Right lobe of liver (tissue), 6 donors: ENCODE data around the gene PTF1A. TPM values are rescaled to one million over a fixed set of nuclear protein-coding genes. Genes with fewer than 3 reads are reported as not detected.
A peak's percentile ranks its signal among the peaks of the same experiment; 100 is the strongest.

Experiments
- ATAC-seq, 4 donors: fragments of 200-7000 bp; cut with Tn5 transposase; one replicate each; pipeline ENCODE4 v1.9.1; 2020; ENCODE audit warnings: mild to moderate bottlenecking in 4 of 4, moderate library complexity in 4 of 4
- DNase-seq, 3 donors: peaks; one replicate each; pipeline ENCODE4 v3.0.0-alpha.2; 2020
- H3K27ac ChIP-seq, 3 donors: fragments of 200-600 bp; one replicate each; pipeline ENCODE4 v1.8.0; 2022
- H3K27me3 ChIP-seq, 2 donors: fragments of 200-600 bp; one replicate each; pipeline ENCODE4 v1.8.0; 2022
- H3K36me3 ChIP-seq, 4 donors: fragments of 200-600 bp; sonication (generic) in 1 of 4; one replicate each; pipeline versions ENCODE4 v1.5.1 to v1.8.0; 2017 to 2022; ENCODE audit warnings: control low read depth in 1 of 4
- H3K4me1 ChIP-seq, 4 donors: fragments of 200-600 bp; sonication (generic) in 1 of 4; one replicate each; pipeline versions ENCODE4 v1.5.1 to v1.8.0; 2017 to 2022; ENCODE audit warnings: control low read depth in 1 of 4
- H3K4me3 ChIP-seq, 3 donors: fragments of 200-600 bp; one replicate each; pipeline ENCODE4 v1.8.0; 2022
- H3K9me3 ChIP-seq, 4 donors: fragments of 200-600 bp; sonication (generic) in 1 of 4; one replicate each; pipeline versions ENCODE4 v1.5.1 to v1.8.0; 2017 to 2022; ENCODE audit warnings: control low read depth in 1 of 4
- POLR2A ChIP-seq: fragments of 450-650 bp; IDR thresholded peaks from one replicate; pipeline ENCODE4 v1.6.1; 2017; ENCODE audit warnings: antibody characterized with exemption, mild to moderate bottlenecking
- WGBS: methylation state at CpG from one replicate; pipeline ENCODE4 v1.1.6; 2018; ENCODE audit warnings: low coverage, low lambda C conversion rate; ENCODE audit not compliant: insufficient coverage; ENCODE audit errors: missing lambda C conversion rate; 5-methylcytosine and 5-hydroxymethylcytosine counted together
- intact Hi-C, 2 donors: fragments of 100-400 bp; cut with DNase I; formaldehyde crosslinking; loops; one replicate each; pipeline versions ENCODE4 v1.11.2 to v1.14.1; 2022
- total RNA-seq, 6 experiments: library from RNA; depleted of rRNA in 2 of 6; stranded (reverse); fragments of >200 nt in 2 of 6; fragmentation: NEBNext Ultra II Directional in 3 of 6; extraction: Animal tissue kit (Norgen Biotek cat#: 25700) in 3 of 6; gene quantifications; one replicate each; pipeline versions ENCODE4 v1.1.0 to v1.2.4, GENCODE V29; 2016 to 2023
- TF ChIP-seq, protein P1 (sequence below), 4 donors: fragments of 200-600 bp in 3 of 4; fragments of 450-650 bp in 1 of 4; IDR thresholded peaks; one replicate each; pipeline versions ENCODE4 v1.5.1 to v1.8.0; 2016 to 2022; ENCODE audit warnings: antibody characterized with exemption in 4 of 4, mild to moderate bottlenecking in 2 of 4
- donor health status: DM: no; HTN: yes; CAD: no.
- donor health status: DM: no; HTN: no; CAD: no.
- donor health status: DM: no; HTN: no; CAD: no.
- donor health status: DM: no; HTN: yes; CAD: no.
- donor health status: DM: no; HTN: yes; CAD: no.

The PTF1A gene
- total RNA-seq, 6 experiments from 2014 or later = not detected

DNA sequence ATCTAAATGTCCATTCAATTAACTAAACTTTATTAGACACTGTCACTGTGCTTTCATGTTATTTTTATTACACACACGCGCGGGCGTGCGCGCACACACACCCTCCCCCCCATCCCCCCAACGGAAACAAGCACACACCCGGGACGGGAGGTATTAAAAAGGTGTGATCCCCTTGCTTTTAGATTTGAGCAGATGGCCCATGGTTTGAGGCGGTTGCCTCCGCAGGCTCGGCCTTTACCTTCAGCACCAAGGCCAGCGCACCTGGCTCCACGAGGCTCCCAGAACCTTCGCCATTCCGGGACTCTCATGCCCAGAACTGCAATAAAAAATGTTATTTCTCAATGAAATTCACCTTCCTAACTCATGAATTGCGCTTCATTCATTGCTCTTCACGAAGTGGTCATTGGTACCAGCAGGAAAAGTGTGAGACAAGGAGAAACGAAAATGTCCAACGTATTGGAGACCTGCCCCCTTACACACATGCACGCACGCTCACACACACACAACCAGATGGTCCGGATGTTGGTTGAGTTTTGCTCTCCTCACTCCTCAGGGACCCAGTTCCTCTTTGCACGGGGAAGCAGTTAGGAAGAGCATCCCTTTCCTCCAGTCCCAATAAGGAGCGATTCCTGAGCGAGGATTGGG lies 20.8 kb upstream of the PTF1A start:
- WGBS = 8% methylated on average over 25 of the region's 26 CpGs
- no peak overlapping the region for H3K4me3 ChIP-seq
- H3K27me3 ChIP-seq = peaks cover 0 to 16% of the 10 kb centered on the region in 2 donors
- DNase-seq (no peak), ATAC-seq (peak in 3 of 4 donors; percentile 50 to 72 (median 58))
- no peaks in the 10 kb centered on the region for H3K9me3 ChIP-seq
- intact Hi-C loops = no loop called here
- no peak for TF ChIP-seq POLR2A
- TF ChIP-seq, protein P1, sequence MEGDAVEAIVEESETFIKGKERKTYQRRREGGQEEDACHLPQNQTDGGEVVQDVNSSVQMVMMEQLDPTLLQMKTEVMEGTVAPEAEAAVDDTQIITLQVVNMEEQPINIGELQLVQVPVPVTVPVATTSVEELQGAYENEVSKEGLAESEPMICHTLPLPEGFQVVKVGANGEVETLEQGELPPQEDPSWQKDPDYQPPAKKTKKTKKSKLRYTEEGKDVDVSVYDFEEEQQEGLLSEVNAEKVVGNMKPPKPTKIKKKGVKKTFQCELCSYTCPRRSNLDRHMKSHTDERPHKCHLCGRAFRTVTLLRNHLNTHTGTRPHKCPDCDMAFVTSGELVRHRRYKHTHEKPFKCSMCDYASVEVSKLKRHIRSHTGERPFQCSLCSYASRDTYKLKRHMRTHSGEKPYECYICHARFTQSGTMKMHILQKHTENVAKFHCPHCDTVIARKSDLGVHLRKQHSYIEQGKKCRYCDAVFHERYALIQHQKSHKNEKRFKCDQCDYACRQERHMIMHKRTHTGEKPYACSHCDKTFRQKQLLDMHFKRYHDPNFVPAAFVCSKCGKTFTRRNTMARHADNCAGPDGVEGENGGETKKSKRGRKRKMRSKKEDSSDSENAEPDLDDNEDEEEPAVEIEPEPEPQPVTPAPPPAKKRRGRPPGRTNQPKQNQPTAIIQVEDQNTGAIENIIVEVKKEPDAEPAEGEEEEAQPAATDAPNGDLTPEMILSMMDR (IDR thresholded peaks at IDR 0.05) = no peak
- peaks cover 0 to 9% (median 0%) of the 10 kb centered on the region in 4 donors for H3K4me1 ChIP-seq
- no peak overlapping the region for H3K27ac ChIP-seq
- no peaks in the 10 kb centered on the region for H3K36me3 ChIP-seq

DNA sequence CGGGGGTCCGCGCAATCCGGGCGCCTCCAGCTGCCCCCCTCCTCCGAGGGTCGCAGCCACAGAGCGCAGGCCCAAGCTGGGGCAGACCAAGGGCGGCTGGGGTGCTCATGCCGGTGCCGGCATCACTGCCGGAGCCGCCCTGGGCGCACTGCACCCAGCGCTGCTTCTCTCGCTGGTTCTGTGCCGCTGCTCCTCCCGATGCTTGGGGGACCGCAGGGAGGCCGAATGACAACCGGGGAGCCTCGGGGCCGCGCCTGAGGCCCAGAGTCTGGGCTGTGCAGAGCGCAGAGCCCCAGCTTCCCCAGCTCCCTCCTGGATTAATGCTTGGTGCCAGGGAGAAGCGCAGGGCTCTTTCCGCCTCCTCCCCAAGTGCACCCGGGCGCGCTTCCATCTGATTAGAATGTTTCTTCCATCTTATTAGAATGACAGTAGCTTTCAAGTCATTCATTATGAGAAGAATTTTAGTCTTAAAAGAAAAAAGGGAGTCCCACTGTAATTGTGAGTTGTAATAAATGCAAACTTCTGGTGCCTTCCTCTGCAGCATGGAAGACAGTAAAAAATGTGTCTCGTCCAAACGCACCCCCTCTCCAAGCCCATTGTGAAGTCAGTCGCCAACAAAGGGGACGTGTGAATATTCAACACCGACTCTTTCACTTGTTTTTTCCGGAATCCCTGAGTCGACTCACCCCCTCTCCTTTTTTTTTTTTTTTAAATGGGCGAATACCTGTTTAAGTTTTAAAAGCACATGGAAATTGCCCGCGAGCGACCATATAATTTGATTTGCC lies 19.5 kb upstream of the PTF1A start:
- TF ChIP-seq, protein P1 (IDR thresholded peaks at IDR 0.05) = no peak
- TF ChIP-seq POLR2A = no peak
- DNase-seq = no peak
- Histone ChIP-seq H3K4me1 (peaks cover 0 to 9% (median 0%) of the 10 kb centered on the region in 4 donors), H3K27ac (no peak overlapping the region), H3K4me3 (no peak overlapping the region), H3K27me3 (peaks cover 0 to 16% of the 10 kb centered on the region in 2 donors), H3K9me3 (no peaks in the 10 kb centered on the region), H3K36me3 (no peaks in the 10 kb centered on the region)
- ATAC-seq = no peak
- WGBS = 3% methylated on average over 16 of the region's 41 CpGs
- intact Hi-C loops = no loop called here

DNA sequence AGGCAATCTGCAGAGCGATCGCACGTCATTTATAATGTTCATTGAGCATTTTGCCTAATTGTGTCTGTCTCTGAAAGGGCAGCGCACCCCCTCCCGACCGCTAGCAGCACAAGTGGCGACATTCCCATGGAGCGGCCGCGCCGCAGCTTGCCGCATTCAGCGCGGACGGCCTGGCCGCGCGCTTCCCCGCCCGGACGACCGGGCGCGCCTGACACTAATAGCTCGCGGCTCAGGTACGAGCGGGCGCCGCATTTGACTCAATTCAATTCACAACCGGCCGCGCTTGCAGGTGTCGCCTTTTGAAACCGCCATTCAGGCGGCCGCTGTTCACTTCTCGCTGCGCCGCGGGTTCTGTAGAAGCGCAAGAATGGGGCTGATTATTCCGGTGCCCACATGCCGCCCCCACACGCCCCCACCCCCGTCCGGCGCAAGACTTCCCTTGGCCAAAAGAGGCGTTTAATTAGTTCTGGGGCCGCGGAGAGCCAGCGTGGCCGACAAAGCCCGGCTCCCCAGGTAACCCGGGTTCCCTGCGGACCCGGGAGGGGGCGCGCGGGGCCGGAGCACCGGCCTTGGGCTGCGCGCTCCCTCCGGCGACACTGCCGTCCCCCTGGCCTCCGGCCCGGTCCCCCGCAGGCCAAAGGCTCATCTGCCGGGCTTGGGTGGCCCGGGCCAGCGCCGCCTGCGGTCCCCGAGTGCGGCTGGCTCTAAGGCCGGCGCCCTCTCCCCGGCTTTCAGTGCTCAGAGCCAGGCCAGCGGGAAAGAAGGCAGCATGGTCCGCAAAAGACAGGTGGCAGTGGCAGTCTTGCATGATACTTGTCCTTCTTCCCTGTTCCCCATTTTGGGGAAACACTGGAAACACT lies 18.7 kb upstream of the PTF1A start:
- no peak overlapping the region for H3K27ac ChIP-seq
- peaks cover 0 to 9% (median 0%) of the 10 kb centered on the region in 4 donors for H3K4me1 ChIP-seq
- H3K27me3 ChIP-seq = peaks cover 0 to 16% of the 10 kb centered on the region in 2 donors
- no peak for DNase-seq
- H3K9me3 ChIP-seq = no peaks in the 10 kb centered on the region
- H3K36me3 ChIP-seq = no peaks in the 10 kb centered on the region
- no peak for TF ChIP-seq POLR2A
- TF ChIP-seq, protein P1 (IDR thresholded peaks at IDR 0.05) = no peak
- ATAC-seq = peak in 1 of 4 donors; percentile 13
- 2% methylated on average over 29 of the region's 82 CpGs for WGBS
- intact Hi-C loops = no loop called here
- H3K4me3 ChIP-seq = no peak overlapping the region

DNA sequence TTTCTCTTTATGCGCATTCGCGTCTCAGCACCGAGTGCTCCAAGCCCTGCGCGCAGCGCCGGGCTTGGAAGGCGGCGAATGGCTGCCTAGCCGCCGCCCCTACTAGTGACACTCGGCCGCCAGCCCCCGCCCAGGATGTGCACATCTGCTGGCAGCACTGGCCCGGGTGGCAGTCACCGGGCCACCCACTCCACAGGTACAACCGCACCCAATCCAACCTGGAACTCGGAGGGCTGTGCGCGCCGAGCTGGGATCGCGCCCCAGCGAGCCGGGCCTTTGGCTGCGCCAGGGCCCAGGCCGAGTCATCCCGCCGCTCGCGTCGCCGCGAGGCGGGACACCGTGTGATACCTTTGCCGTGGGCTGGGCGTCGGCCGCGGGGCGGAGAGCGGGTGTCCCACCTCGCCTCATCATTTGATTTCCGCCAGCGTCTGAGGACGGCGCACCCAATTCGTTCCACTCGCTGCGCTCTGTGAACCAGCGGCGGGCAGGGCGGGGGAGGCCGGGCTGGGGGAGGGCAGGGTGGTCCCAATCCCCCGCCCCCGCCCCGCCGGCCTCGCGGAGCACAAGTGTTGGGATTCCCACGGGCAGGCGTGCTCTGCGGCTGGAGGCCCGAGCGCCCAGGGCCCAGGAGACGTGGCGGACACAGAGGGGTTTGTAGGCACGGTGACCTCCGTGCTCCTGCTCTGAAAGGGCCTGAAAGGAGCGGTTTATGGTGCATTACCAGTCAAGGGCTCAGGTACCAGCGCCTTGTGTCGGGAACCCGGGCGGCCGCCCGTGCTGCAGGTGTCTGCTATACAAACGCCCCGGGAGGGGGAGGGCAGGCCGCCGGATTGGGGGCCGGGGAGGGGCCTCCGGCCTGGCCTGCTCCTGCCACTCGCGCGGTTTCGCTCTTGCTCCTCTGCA lies 17.8 kb upstream of the PTF1A start:
- DNase-seq = no peak
- Histone ChIP-seq H3K9me3 (no peaks in the 10 kb centered on the region), H3K27me3 (peaks cover 0 to 16% of the 10 kb centered on the region in 2 donors), H3K36me3 (no peaks in the 10 kb centered on the region), H3K27ac (no peak overlapping the region), H3K4me3 (no peak overlapping the region), H3K4me1 (peaks cover 0 to 9% (median 0%) of the 10 kb centered on the region in 4 donors)
- ATAC-seq = no peak
- TF ChIP-seq, protein P1 (IDR thresholded peaks at IDR 0.05) = no peak
- no peak for TF ChIP-seq POLR2A
- WGBS = 6% methylated on average over 6 of the region's 88 CpGs
- intact Hi-C loops = no loop called here
